ENCODE data around the gene BMPER.

Gene BMPER

DNA sequence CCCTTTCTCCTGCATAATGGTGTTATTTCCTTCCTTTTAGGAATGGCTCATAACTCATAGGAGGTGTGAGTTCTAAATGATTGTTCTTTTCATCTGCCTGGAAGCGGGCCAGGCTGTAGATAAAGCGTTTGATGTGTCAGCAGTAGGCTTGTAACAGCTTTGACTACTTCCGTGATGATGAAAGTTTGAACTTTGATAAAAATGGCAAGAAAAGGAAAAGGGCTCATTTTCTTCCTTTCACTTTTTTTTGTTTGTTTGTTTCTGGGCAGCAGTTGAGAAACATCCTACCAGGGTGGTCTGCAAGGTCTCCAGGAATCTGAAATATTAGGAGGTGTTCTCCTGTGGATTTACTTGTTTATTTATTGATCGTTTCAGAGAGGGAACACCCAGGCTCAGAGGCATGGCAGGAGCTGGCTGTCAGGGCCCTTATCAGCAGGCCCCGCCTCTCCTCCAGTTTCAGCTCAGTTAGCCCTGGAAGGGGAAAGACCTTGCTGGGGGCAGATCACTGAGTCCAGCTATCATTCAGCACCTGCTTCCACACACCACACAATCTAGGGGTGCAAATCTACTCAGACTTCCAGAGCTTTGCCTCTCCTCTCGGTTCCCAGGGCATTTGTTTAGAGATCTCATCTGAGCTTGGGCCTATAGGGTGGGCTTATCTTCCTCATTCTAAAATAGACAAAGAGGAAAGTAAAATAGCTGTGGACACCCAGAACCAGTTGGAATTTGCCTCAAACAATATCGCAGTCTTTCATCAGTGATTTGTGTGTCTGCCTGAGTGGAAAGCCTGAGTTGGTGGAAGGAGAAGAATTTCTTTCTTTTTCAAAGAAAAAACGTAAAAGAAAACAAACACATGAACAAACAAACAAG, 130.9 kb downstream of the BMPER start:
- no peak for FAIRE-seq

DNA sequence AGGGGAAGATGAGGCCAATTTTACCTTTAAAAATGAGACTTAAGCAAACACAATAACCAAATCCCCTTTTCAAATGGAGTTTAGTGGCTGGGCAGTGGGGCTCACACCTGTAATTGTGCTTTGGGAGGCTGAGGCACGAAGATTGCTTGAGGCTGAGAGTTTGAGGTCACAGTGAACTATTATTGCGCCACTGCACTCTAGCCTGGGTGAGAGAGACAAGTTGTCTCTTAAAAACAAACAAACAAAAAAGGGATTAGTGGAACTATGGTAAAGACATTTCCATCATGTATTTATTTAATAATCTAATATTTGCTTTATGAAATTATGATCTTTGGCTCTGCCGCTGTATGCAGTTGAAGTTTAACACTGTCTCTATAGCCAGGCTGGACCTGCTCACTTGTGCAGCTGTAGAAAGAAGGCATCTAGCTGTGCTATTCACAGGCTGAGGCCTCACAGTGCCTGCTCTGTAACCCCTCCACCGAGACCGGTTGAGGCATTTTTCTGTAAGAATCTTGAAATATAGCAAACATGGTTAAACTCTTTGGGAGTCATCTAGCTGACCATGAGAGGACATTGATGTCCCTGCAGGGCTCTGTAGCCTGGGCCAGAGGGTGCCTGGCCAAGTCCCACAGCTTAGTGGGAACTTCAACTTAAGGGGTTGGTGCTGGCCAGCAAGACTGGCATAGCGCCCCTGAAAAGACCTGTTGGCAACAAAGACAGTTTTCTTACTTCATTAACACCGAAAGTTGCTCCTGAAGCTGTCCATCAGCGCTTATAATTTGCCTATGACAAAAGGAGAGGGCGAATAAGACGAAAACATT, 131.8 kb downstream of the BMPER start:
- FAIRE-seq = no peak

DNA sequence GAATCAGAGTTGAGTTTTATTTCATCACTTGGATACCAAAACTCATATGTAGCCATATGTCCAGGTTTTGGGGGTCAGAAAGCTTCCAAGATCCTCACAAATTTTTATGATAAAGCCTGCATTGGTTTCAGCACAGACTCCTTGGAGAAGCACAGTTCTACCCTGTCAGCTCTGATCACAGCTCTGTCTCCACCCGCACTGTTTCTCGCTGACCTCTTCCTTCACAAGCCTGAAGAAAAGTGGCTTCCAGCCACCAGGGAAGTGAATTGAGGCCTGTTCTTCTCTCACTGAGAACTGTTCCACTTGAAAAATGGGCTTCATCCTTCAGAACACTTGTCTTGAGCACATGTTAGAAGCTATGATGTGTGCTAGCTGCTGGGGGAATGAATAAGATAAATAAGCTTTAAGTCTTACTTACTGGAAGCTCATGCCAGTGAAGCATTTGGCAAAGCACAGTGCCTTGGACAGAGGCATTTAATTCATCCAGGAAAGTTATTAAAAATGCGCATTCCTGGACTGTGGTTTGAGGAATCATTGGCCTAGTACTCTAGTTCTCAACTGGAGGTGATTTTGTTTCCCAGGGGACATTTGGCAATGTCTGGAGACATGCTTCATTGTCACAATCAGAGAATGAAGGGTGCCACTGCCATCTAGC, 133.6 kb downstream of the BMPER start:
- no peak for FAIRE-seq

DNA sequence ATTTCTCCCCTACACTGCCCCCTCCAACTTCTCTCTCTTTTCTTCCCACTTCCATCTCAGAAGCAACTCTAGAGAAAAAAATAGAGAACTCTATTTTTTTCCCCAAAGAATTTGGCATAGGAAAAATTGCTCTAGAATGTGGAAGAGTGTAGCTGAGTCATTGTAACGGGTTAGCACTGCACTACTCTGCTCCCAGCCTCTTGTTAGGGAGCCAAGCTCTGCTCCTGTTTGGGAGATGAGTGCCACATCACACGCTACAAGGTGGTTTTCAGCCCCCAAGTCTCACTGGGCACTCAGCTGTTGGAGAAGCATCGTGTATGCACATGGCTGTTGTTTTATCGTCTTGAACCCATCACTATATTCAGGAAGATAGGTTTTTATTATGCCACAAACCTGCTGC, 136.4 kb downstream of the BMPER start:
- no peak for FAIRE-seq

DNA sequence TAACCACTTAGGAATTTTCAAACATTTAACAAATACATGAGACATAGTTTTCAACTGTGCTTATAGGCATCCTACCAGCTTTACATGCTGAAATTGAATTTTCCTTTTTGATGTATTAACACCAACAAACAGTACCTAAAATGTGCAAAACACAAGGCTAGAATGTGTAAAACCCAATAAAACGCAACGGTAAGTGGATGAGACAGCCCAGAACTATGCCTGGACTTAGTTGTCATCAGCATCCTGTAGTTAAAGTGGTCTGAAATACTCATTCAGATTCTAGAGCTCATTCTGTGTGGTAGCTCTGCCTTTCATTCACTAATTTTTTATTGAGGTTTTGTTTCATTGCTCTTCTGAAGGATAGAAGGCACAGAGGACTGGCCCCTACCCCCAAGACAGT, 137.1 kb downstream of the BMPER start:
- no peak for FAIRE-seq

DNA sequence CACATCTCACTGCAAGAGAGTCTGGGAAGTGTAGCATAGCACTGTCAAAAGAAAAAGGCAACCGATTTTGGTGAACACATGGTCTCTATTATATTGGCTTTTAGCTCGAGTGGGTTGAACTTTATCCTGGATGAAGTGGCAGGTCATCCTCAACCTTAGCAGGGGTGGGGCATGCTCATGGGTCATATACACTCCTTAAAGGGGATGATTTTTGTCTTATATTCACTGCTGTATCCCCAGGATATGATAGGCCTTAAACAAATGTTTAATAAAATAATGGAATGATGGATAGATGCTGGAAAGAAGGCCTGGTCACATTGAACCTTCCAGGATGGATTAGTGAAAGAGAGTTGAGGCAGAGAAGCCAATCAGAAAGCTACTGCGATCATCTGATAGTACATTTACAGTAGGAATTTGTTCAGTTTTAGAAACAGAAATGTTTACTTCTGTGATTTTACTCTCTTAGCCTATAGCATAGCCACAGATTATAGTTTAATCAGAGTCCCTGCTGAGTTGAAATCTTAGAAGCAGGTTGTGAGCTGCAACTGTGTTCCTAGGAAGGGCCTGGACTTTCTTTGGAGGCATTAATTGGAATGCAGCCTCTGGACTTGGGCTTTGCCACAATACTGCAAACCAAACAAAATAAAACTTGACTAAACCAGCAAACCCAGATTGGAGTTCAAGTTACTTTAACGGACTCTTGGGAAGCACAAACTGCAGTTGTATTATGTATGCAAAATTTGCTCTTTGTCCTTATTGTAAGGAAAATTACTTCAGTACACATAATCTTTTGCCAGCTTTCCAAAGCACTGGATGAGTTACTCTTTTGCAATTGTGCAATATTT, 138.3 kb downstream of the BMPER start:
- FAIRE-seq = no peak

DNA sequence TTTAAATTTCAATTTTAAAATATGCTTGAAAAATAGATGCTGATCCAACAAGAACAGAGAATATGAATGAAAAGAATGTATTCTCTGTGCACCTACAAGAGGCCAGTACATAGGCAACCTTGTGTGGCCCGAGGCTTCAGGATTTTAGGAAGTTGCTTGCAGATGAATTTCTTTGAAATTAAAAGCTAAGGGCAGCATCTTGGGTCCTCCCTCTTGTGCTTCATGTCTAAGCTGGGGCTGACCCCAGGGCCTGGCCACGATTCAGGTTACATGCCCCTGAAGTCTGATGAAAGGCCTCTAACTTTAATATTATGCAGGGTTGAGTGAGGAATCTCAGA, 138.9 kb downstream of the BMPER start:
- no peak for FAIRE-seq

DNA sequence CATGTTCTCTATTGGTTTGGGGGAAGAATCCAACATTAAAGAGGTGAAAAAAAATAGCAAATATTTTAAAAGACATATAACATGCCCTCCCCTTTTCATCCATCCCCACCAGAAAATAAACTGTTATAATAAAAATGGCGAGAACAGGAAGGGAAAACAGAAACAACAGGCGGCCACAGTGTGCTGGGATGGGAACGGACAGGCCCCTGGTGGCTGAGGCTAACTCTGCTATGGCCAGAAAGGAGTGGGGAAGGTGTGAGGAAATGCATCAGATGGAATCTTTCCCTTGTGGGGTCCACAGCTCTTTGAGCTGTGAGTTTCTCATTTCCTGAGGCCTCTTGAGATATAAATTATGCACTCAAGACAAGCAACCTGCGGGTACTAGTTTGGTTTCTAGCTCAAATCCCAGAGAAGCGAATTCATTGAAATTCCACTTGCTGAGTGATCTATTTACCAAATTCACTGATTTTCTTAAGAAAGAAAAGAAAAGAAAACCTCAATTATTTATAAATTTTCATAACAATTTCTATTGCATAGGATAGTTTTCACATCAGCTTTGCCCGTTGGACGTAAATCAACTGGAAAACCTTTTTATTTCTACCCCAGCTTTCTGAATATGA, 139.5 kb downstream of the BMPER start:
- no peak for FAIRE-seq

DNA sequence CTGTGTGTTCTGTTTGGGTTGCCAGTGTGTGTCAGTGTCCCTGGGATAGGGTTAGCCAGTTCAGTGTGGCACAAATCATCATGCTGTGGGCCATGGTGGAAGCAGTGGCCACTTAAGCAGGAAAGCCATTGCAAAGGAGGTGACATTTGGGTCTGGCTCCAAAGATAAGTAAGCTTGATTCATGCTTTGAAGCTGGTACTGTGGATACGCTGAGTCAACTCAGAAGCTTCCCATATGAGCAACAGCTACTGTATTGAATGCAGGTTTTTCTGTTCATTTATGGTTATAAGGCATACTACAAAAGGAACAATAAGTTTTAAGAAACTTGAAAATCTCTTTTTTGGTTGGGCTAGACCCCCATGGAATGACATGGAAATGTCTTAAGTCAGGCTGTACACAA, 143.1 kb downstream of the BMPER start:
- no peak for FAIRE-seq

DNA sequence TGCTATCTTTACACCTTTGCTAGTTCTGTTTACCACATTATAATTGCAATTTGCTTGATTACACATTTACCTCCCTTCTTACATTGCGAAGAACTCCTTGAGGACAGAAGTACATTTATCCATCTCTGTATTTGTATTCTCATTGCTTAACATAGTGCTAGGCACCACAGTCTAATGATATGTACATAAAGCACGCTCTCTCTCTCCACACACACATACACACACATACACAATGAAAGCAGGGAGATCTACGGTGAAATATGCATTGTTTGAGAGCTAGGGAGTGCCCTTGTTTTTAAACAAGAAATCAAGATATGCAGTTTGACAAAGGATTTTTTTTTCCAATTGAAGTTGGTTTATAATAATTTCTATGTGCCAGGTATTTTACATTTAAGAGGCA, 148.7 kb downstream of the BMPER start:
- FAIRE-seq = no peak

DNA sequence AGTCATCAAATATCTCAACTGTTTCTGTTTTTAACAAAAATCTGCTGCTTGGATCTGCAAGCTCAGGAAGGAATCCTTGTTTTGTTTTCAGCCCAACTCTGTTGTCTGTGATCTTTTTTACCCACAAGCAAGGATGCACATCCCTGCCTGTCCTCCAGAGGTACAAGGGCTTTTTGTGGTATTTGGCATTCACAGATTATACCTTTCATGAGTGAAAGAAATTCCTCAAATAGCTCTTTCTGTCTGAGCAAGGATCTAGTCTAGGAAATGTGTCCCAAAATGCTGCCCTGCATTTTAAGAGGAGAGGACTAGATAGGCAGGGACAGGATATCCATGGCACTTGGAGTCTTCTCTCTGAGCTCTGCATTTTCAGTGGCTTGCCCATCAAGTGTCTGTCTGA, 151.8 kb downstream of the BMPER start:
- FAIRE-seq = no peak

DNA sequence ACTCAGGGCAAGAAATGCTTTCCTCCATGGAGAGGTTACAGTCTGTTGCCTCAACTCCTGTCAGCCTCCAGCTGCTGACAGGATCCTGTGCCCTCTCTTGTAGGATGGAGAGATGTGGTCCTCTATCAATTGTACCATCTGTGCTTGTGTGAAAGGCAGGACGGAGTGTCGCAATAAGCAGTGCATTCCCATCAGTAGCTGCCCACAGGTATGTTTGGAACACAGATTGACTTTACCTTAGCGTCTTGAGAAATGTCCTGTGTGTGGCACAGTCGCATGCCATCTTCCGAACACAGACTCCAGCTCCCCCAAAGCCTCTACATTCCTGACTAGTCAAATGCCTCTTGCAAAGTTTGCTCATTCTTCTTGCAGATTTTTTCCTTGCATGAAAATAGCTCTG, 152.6 kb downstream of the BMPER start:
- no peak for FAIRE-seq

DNA sequence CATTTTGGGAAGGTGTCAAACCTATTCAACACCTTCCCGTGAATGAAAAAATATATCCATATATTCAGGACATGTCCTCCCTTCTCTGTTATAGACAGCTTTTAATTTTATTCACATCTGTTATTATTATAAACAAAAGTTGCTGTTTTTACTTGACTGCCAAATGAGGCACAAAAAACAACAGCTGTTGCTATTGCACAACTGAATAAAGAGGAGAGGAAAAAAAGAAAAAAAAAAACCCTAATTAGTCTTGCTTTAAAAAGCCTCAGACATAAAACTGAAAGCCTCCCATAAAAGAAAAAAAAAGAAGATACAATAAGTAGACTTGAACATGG, 153.4 kb downstream of the BMPER start:
- no peak for FAIRE-seq

DNA sequence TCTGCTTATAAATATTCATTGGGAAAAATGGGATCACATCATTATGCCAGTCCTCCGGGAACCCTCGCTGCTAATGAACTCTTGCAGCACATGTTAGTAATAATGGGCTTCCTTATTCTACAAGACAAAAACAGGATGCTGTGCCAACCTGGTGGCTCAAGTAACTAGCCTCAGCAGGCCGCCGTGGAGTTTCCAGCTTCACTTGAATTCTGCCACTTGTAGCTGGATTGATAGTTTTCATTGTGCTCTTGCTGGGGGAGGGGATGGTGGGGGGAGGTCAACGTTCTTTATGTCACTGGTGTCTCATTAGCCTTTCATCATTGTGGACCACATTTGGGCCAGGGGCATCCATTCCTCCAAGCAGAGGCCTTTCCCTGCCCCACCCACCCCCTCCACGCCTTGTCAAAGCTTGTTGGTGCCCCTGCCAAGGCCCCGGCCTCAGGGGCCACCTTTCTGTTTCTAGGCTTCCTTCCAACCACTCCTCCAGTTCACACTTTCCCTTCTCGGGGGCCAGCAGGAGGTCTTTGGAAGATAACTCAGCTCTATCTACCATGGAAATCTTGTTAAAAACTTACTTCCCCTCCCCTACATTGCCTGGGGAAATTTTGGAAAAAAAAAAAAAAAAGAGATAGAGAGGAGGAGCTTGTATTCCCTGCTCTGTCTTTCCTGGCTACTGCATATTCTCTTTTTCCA, 153.9 kb downstream of the BMPER start:
- FAIRE-seq = no peak

DNA sequence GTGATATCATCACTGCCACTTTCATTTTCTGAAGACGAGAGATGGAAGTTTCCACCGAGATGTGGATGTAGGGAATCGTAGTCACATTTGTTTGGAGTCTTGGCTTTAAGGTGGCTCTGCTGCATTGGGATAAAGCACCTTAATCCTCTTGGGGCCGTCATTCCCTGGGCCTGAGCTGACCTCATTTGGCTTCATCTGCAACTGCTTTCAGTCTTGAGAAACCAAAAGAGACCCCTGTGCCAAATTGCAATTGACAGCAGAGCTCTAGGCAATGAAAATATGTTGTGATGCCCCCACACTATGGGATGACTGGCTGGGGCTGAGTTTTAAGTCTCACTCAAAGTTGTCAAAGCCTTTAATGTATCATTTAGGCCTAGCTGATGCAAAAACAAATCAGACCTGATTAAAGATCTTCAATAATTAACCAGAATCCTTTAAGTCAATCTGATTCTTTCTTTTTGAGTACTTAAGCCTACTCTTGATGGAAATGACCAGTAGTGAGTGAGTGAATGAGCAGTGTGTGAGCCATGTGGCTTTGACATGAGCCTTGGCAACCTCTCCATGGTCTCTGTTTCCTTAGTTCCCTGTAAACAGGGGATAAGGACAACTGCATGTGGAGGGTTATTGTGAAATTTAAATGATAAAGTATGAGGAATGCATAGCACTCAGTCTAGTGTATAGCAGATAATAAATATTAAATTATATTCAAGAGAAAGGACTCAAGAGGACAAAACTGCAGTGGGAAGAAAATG, 155.0 kb downstream of the BMPER start:
- no peak for FAIRE-seq

DNA sequence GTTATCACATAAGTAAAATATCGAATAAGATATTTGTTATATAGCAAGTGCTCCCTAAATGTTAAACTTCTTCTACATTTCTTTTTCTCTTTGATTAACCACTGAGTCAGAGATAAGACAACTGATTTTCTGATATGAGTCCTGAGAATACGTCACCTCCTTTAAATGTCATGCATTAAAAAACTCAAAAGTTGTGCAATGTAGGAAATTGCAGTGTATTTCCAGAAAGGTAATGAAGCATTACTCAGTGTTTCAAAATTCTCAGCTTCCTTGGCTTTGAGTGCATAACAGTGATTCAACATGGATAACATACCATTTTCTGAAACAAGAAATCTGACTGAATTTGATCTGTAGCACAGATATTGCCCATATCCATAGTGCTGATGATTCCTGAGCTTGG, 155.8 kb downstream of the BMPER start:
- FAIRE-seq = no peak

DNA sequence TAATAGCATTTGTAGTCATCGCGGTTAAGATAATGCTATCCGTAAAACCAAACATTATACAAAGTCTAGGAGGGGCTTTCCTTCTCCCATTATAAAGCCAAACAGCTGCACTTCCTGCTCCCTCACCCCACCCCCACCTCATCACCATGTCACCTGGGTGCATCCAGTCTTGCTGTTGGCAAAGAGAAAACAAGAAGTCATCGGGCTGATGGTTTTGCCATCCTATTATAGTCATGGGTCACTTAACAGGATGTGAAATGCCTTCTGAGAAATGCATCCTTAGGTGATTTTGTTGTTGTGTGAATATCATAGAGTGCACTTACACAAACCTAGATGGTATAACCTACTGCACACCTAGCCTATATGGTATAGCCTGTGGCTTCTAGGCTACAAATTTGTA, 157.0 kb downstream of the BMPER start:
- FAIRE-seq = no peak

DNA sequence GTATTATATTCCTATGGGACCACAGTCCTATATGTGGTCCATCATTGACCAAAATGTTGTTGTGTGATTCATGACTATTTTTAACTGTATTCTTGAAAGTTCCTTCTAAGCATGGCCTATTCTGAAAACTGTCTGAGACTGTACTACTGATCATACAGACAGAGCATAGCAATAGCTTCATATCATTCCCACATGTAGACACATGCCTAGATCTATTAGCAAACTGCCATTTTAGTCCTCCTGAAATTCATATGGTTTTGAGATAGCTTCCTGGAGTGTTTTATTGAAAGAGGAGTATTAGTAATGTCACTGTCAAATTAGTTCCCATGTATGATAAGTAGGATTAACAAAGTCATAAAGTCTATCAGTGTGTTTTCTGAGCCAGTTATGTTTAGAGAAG, 157.5 kb downstream of the BMPER start:
- FAIRE-seq = no peak

DNA sequence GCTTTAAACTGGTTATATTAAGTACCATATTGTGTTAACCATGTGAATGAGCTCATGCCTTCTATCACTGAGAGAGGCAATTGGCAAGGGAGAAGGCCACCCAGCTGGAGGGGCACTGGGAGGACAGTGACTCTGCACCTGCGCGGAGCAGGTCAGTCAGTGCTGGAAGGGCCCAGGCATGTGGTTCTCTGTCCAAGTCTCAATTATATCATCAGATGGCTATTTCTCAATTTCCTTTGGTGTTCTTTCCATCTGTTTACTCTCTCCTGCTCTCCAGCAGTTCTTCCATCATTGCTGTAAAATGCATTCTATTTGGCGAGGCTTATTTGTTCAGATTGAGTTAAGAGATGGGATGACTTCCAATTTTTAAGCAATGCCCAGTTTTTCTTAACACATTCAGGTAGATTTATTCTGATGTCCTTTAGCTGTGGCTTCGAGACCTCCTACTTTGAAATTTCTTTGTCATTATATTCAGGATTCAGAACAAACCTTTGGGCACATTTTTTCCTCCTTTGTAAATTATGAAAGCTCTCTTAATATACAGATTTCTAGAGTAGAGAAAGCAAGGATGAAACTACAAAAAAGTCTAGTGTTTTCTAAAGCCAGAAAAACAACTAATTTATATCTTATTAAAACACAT, 159.3 kb downstream of the BMPER start:
- FAIRE-seq = no peak

DNA sequence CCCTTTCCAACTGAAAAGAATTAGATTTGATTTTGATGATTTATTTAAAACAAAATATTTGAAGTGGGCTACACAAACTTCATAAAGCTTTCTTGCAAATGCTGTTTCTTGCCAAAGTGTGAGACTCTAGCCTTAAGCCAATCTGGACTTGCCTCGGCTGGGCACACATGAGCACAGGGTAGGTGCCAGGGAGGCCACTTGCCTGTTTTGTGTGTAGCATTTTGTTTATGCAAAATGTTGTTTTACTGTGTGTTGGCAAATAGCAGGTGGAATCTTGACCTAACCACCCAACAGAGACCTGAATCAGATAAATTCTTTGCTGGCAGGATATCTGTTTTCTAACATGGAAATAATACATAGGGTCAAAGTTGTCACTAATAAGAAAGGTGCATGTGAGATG, 161.1 kb downstream of the BMPER start:
- no peak for FAIRE-seq

Measured in colon (tissue), 2 donors.